Activated CD8-positive, alpha-beta T cell treated with anti-CD3 and anti-CD28 coated beads, Interleukin-2, amount 10 ng/mL, durations not matched to agents 7 days and 5 days (primary cell): Measurements from ENCODE around the gene FAM53C. TPM values are rescaled to one million over a fixed set of nuclear protein-coding genes. Genes with fewer than 3 reads are reported as not detected.
A peak's percentile ranks its signal among the peaks of the same experiment; 100 is the strongest.

Experiments used
- ATAC-seq: fragments of 150-1000 bp; cut with Tn5 transposase; one replicate; pipeline ENCODE4 v1.10.0; 2021; ENCODE audit warnings: moderate library complexity
- CTCF ChIA-PET: fragments of 350-600 bp; sonication (Branson Sonifier 250); formaldehyde crosslinking; loops from one replicate; lab custom pipeline; 2021; ENCODE audit warnings: antibody characterized with exemption; lab: Charles Lee
- POLR2A ChIA-PET: fragments of 350-600 bp; sonication (Branson Sonifier 250); formaldehyde crosslinking; loops from one replicate; lab custom pipeline; 2021; ENCODE audit warnings: antibody characterized with exemption; lab: Charles Lee
- DNase-seq: peaks from one replicate; pipeline ENCODE4 v3.0.0-alpha.2; 2020
- H3K27ac Mint-ChIP-seq: one replicate; pipeline ENCODE4 v1.8.0; 2021; ENCODE audit warnings: mild to moderate bottlenecking, mixed read lengths
- H3K27me3 Mint-ChIP-seq: one replicate; pipeline ENCODE4 v1.8.0; 2021; ENCODE audit warnings: low read depth, mixed read lengths
- H3K36me3 Mint-ChIP-seq: one replicate; pipeline ENCODE4 v1.8.0; 2021; ENCODE audit warnings: low read depth, mixed read lengths
- H3K4me1 Mint-ChIP-seq: one replicate; pipeline ENCODE4 v1.8.0; 2021; ENCODE audit warnings: low read depth, mixed read lengths
- H3K4me3 Mint-ChIP-seq: one replicate; pipeline ENCODE4 v1.8.0; 2021; ENCODE audit warnings: mild to moderate bottlenecking, mixed read lengths
- H3K9me3 Mint-ChIP-seq: one replicate; pipeline ENCODE4 v1.8.0; 2022; ENCODE audit warnings: mixed read lengths; ENCODE audit not compliant: insufficient read depth
- total RNA-seq, 2 experiments: library from RNA; stranded (reverse); gene quantifications; one replicate each; pipeline ENCODE4 v1.2.3, GENCODE V29; 2021

The FAM53C gene
- total RNA-seq, 2 experiments from 2014 or later = 26.9 to 29.9 TPM

DNA sequence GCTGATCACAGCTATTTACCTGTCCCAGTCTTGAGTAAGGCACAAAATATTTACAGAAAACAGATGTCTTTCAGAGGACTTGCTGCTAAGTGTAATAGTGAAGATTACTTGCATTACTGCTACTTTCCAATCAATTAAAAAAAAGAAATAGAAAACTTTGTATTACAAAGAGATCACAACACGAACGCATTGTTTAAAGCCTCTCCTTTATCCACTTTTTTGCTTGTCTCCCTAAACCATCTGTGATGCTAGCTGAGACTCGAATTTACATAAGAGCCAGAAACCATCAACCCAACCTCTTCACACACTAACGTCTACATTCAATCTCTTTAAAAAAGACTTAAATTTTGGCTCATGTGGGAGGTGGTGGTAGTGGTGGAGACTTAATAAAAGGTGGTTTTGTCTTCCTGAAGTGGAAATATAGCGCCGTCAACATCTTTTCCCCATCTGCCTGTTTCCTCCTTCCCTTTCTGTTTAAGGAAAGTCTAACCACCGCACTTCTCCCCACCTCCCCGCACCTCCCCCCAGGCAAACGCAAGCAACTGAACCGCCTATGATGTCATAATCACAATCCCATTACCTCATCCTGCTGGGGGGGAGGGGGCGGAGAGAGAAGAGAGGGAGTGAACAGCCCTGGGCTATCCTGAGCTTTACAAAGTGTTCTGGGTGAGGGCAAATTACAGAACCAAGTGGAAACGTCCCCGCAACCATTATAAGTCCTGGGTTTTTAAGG is 948 bp upstream of the FAM53C start:
- peak overlapping the region; percentile 100 for H3K27ac Mint-ChIP-seq
- DNase-seq = no peak
- peak overlapping the region; percentile 80 for H3K4me3 Mint-ChIP-seq
- peak; percentile 9 for ATAC-seq
- H3K27me3 Mint-ChIP-seq = no peaks in the 10 kb centered on the region
- H3K36me3 Mint-ChIP-seq = peaks cover 17% of the 10 kb centered on the region
- CTCF ChIA-PET = interaction anchor here (13.0 kb wide), 1 partner anchor 15 kb away, joined by 430 read pairs; the partner anchor contains the start of gene KDM3B
- POLR2A ChIA-PET = interaction anchor here (1.0 to 5.9 kb wide), 5 partner anchors 15 to 1428 kb away, joined by 3 to 113 read pairs (median 5); partner anchors contain the start of genes ETF1, KDM3B and KIF20A
- no peaks in the 10 kb centered on the region for H3K9me3 Mint-ChIP-seq
- H3K4me1 Mint-ChIP-seq = peaks cover 45% of the 10 kb centered on the region

DNA sequence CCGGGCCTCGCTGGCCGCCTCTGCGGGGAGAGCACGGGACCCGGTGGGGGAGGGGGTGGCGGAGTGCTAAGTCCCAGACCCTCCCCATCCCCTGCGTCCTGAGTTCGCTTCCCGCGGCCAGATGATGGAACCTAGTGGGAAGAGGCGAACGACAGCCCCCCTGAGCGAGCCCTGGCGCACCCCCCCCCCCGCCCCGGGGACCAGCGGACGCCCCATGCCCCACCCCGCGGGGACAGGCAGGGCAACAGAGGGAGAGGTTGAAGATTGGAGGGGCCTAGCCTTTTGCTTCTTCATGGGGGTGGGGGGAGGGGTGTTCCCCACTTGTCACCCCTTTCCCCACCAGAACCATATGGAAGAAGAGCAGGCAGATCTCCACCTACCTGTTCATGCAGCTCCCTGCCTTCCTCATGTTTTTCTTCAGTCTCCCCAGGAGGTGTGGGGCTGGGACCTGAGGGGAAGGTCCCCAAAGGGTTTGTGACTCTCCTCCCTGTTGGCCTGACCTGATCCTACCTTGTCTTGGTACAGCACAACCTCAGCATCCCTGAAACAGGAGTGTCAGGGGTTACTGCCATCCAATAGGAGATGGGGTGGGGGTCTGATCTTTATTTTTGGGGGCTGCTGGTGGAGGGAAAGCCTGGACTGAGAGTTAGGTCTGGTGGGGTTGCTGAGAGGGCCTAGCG is 485 bp downstream of the FAM53C start:
- H3K27me3 Mint-ChIP-seq = no peaks in the 10 kb centered on the region
- ChIA-PET CTCF (interaction anchor here (13.0 kb wide), 1 partner anchor 14 kb away, joined by 430 read pairs; the partner anchor contains the start of gene KDM3B), POLR2A (interaction anchor here (0.7 to 5.9 kb wide), 7 partner anchors 9 to 306 kb away, joined by 3 to 113 read pairs (median 3); partner anchors contain the start of genes ETF1, FAM13B, HSPA9 and KDM3B)
- DNase-seq (no peak), ATAC-seq (peak; percentile 11)
- no peaks in the 10 kb centered on the region for H3K9me3 Mint-ChIP-seq
- H3K4me3 Mint-ChIP-seq = peak overlapping the region; percentile 80
- H3K36me3 Mint-ChIP-seq = peaks cover 20% of the 10 kb centered on the region
- peak overlapping the region; percentile 87 for H3K27ac Mint-ChIP-seq
- H3K4me1 Mint-ChIP-seq = peaks cover 39% of the 10 kb centered on the region

DNA sequence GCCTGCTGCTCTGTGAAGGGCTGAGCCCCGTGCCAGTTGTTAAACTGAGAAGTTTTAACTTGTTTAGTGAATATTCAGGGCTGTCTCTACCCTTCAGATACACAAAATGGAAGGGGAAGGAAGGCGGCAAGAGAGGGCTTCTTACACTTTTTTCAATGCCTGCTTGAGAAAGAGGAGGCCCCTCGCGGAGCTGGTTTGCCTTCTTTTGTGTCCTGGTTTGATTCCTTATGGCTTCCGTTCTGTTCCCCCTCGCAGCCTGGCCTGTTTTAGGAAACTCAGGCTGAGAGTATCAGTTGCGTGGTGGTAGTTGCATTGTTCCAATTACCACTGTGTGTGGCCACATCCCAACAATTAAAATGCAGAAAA is 1.0 kb downstream of the FAM53C start:
- H3K36me3 Mint-ChIP-seq = peaks cover 25% of the 10 kb centered on the region
- ChIA-PET CTCF (interaction anchor here (13.0 kb wide), 1 partner anchor 13 kb away, joined by 430 read pairs; the partner anchor contains the start of gene KDM3B), POLR2A (interaction anchor here (1.1 to 5.9 kb wide), 2 partner anchors 8 to 13 kb away, joined by 3 to 113 read pairs; partner anchors contain the start of gene KDM3B)
- H3K4me1 Mint-ChIP-seq = peaks cover 39% of the 10 kb centered on the region
- no peaks in the 10 kb centered on the region for H3K9me3 Mint-ChIP-seq
- no peaks in the 10 kb centered on the region for H3K27me3 Mint-ChIP-seq
- no peak for ATAC-seq
- peak overlapping the region; percentile 80 for H3K4me3 Mint-ChIP-seq
- peak overlapping the region; percentile 87 for H3K27ac Mint-ChIP-seq
- DNase-seq = no peak

DNA sequence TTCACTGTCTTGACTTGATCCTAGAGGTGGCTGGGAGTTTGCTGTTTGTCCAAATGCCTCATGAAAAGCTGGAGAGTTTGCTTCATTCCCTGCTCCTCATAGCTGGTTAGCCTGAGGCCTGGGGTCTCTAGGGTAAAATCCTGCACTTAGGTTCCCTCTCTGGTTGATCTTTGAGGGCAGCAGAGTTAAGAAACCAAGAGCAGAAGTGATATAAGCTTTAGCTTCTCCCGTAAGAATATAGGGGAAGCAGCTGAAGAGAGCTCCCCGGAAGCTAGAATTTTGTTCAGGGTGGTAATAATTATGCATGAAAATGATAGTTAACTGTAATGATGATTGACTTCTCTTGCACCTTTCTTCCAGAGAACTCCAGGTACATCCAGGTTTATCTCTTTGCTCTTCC is 1.4 kb downstream of the FAM53C start:
- H3K4me1 Mint-ChIP-seq = peaks cover 39% of the 10 kb centered on the region
- peak overlapping the region; percentile 87 for H3K27ac Mint-ChIP-seq
- H3K4me3 Mint-ChIP-seq = peak overlapping the region; percentile 80
- H3K27me3 Mint-ChIP-seq = no peaks in the 10 kb centered on the region
- DNase-seq (no peak), ATAC-seq (no peak)
- H3K9me3 Mint-ChIP-seq = no peaks in the 10 kb centered on the region
- CTCF ChIA-PET = interaction anchor here (1.3 to 13.0 kb wide), 2 partner anchors 8 to 13 kb away, joined by 4 to 430 read pairs; partner anchors contain the start of genes CDC25C and KDM3B
- POLR2A ChIA-PET = interaction anchor here (5.9 kb wide), 1 partner anchor 13 kb away, joined by 113 read pairs; the partner anchor contains the start of gene KDM3B
- peaks cover 28% of the 10 kb centered on the region for H3K36me3 Mint-ChIP-seq

GRCh38 chr5:138340008-138340407 is 1.9 kb downstream of the FAM53C start:
- peaks cover 39% of the 10 kb centered on the region for H3K4me1 Mint-ChIP-seq
- H3K9me3 Mint-ChIP-seq = no peaks in the 10 kb centered on the region
- CTCF ChIA-PET = interaction anchor here (1.3 to 13.0 kb wide), 2 partner anchors 9 to 12 kb away, joined by 4 to 430 read pairs; partner anchors contain the start of genes CDC25C and KDM3B
- ATAC-seq = no peak
- H3K36me3 Mint-ChIP-seq = peaks cover 32% of the 10 kb centered on the region
- H3K4me3 Mint-ChIP-seq = peak overlapping the region; percentile 80
- H3K27ac Mint-ChIP-seq = peak overlapping the region; percentile 87
- DNase-seq = no peak
- POLR2A ChIA-PET = interaction anchor here (5.9 kb wide), 1 partner anchor 12 kb away, joined by 113 read pairs; the partner anchor contains the start of gene KDM3B
- no peaks in the 10 kb centered on the region for H3K27me3 Mint-ChIP-seq

DNA sequence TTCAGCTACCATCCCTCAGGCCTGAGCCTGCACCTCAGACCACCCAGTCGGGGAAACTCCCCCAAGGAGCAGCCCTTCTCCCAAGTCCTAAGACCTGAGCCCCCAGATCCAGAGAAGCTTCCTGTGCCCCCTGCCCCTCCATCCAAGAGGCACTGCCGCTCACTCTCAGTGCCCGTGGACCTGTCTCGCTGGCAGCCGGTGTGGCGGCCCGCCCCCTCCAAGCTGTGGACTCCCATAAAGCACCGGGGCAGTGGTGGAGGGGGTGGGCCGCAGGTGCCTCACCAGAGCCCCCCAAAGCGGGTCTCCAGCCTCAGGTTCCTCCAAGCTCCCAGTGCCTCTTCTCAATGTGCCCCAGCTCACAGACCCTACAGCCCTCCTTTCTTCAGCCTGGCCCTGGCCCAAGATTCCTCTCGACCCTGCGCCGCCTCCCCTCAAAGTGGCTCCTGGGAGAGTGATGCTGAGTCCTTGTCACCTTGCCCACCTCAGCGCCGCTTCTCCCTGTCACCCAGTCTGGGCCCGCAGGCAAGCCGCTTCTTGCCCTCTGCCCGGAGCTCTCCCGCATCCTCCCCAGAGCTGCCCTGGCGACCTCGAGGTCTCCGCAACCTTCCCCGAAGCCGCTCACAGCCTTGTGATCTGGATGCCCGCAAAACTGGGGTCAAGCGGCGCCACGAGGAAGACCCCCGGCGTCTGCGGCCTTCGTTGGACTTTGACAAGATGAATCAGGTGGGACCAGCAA is 7.0 kb downstream of the FAM53C start:
- Mint-ChIP-seq H3K36me3 (peaks cover 52% of the 10 kb centered on the region), H3K4me3 (no peak overlapping the region), H3K4me1 (peaks cover 17% of the 10 kb centered on the region), H3K9me3 (no peaks in the 10 kb centered on the region), H3K27me3 (no peaks in the 10 kb centered on the region), H3K27ac (no peak overlapping the region)
- no peak for ATAC-seq
- POLR2A ChIA-PET = interaction anchor here (0.9 kb wide), 1 partner anchor 187 kb away, joined by 6 read pairs; no protein-coding TSS in a partner anchor
- no peak for DNase-seq
- CTCF ChIA-PET = interaction anchor here (0.9 to 1.0 kb wide), 2 partner anchors 8 to 13 kb away, joined by 4 to 6 read pairs; no protein-coding TSS in a partner anchor

- Mint-ChIP-seq H3K4me1 (peaks cover 17% of the 10 kb centered on the region), H3K27me3 (no peaks in the 10 kb centered on the region), H3K4me3 (no peak overlapping the region), H3K27ac (no peak overlapping the region), H3K9me3 (peaks cover 3% of the 10 kb centered on the region), H3K36me3 (peaks cover 54% of the 10 kb centered on the region)
- ATAC-seq (no peak), DNase-seq (no peak)
- ChIA-PET CTCF (no interaction called here), POLR2A (interaction anchor here (0.6 to 0.8 kb wide), 2 partner anchors 8 to 39 kb away, joined by 3 read pairs; partner anchors contain the start of gene FAM53C)
Observed at GRCh38 chr5:138346889-138347288, 8.8 kb downstream of the FAM53C start.

DNA sequence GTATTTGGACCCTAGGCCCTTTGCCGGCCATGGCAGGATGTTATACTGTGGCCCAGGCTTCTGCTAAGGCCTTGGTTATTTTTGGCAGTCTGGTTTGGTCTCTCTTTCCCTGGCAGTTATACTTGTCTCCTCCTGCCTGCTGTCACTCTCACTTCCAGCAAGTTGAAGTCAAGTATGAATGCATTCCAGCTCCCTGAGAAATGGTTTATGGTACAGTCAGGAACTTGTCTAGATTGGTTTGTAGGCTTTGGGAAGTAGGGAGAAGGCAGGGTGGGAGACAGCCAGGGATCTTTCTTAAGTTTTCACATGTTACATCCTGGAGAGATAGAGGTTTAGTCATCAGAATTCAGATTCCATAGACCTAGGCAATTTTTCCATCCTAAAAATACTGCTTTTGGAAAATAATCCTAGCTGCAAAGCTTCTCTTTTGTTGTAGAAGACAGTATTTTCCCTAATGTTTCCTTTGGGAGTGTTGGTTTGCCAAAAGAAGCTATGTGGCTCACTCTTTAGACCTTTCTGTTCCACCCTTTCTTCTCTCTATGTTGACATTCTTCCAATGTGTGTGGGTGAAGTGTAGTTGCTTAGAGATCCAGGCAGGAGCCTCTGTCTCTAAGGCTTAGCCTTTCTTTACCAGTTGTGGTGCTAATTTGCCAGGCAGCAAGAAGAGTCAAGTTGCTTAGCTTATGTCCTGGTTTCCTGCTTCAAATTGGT is 11.9 kb downstream of the FAM53C start:
- DNase-seq (no peak), ATAC-seq (no peak)
- no peak overlapping the region for H3K4me3 Mint-ChIP-seq
- peaks cover 49% of the 10 kb centered on the region for H3K36me3 Mint-ChIP-seq
- peaks cover 7% of the 10 kb centered on the region for H3K9me3 Mint-ChIP-seq
- H3K27ac Mint-ChIP-seq = no peak overlapping the region
- no peaks in the 10 kb centered on the region for H3K27me3 Mint-ChIP-seq
- ChIA-PET CTCF (interaction anchor here (0.8 to 7.3 kb wide), 5 partner anchors 14 to 104 kb away, joined by 3 to 430 read pairs (median 3); partner anchors contain the start of genes CDC25C and FAM53C), POLR2A (interaction anchor here (6.9 kb wide), 1 partner anchor 11 kb away, joined by 113 read pairs; the partner anchor contains the start of gene FAM53C)
- peaks cover 36% of the 10 kb centered on the region for H3K4me1 Mint-ChIP-seq

DNA sequence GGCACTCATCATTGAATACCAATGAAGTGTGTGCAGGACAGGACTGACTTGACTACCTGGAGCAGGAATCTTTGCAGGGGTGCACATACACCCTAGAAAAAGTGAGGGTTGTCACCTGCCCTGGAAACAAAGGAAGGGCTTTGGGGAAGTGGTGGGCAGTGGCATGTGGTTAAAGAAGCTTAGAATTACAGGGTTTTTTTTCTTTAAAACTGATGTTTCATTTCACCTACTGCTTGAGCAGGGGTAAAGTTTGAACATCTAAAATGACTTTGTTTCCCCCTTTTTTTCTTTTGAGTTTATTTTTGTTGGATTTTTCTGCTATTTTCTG is 12.5 kb downstream of the FAM53C start:
- ChIA-PET CTCF (interaction anchor here (0.8 to 7.3 kb wide), 7 partner anchors 14 to 172 kb away, joined by 3 to 430 read pairs (median 3); partner anchors contain the start of genes BRD8, CDC25C, FAM53C and KIF20A), POLR2A (interaction anchor here (0.7 to 6.9 kb wide), 2 partner anchors 11 to 136 kb away, joined by 3 to 113 read pairs; partner anchors contain the start of gene FAM53C)
- H3K9me3 Mint-ChIP-seq = peaks cover 7% of the 10 kb centered on the region
- DNase-seq = no peak
- H3K4me1 Mint-ChIP-seq = peaks cover 42% of the 10 kb centered on the region
- no peak for ATAC-seq
- H3K4me3 Mint-ChIP-seq = no peak overlapping the region
- H3K36me3 Mint-ChIP-seq = peaks cover 47% of the 10 kb centered on the region
- no peak overlapping the region for H3K27ac Mint-ChIP-seq
- H3K27me3 Mint-ChIP-seq = no peaks in the 10 kb centered on the region

GRCh38 chr5:138351056-138351455 is 13.0 kb downstream of the FAM53C start:
- DNase-seq (no peak), ATAC-seq (no peak)
- ChIA-PET CTCF (interaction anchor here (1.2 to 7.3 kb wide), 11 partner anchors 15 to 244 kb away, joined by 3 to 430 read pairs (median 6); partner anchors contain the start of genes BRD8, CDC25C, FAM53C and KIF20A), POLR2A (interaction anchor here (0.7 to 6.9 kb wide), 3 partner anchors 12 to 136 kb away, joined by 3 to 113 read pairs (median 43); partner anchors contain the start of genes CDC25C and FAM53C)
- no peak overlapping the region for H3K4me3 Mint-ChIP-seq
- H3K27me3 Mint-ChIP-seq = no peaks in the 10 kb centered on the region
- peaks cover 45% of the 10 kb centered on the region for H3K4me1 Mint-ChIP-seq
- peaks cover 44% of the 10 kb centered on the region for H3K36me3 Mint-ChIP-seq
- H3K27ac Mint-ChIP-seq = no peak overlapping the region
- peaks cover 7% of the 10 kb centered on the region for H3K9me3 Mint-ChIP-seq
